ENCODE measurements around the gene ABCC9.

ABCC9 gene

GRCh38 chr12:21774358-21775132 lies 166.7 kb downstream of the ABCC9 start, which contains the start of gene KCNJ8:
TSS of gene KCNJ8 (minus strand) at chr12:21774706. CDS start at chr12:21773616, 1,090 bp downstream.
- peak within 1 kb of the TSS; percentile 45 for H3K4me3 ChIP-seq (replicated peaks; ENCODE audit: low read depth, low read length)
- no peak for TF ChIP-seq CTCF (IDR thresholded peaks at IDR 0.05; ENCODE audit: low read depth, low read length, missing control alignments)
- no peak for DNase-seq (ENCODE audit: extremely low read depth, low read depth)

- no peak for DNase-seq (ENCODE audit: extremely low read depth, low read depth)
- H3K4me3 ChIP-seq (replicated peaks; ENCODE audit: low read depth, low read length): peak overlapping the region; percentile 45
- TF ChIP-seq CTCF (IDR thresholded peaks at IDR 0.05; ENCODE audit: low read depth, low read length, missing control alignments): no peak
Observed at GRCh38 chr12:21773806-21774205, 167.4 kb downstream of the ABCC9 start.

- TF ChIP-seq CTCF (IDR thresholded peaks at IDR 0.05; ENCODE audit: low read depth, low read length, missing control alignments): peak; percentile 27
- peak overlapping the region; percentile 45; the same call in 1 of the 2 replicates for H3K4me3 ChIP-seq (replicated peaks; ENCODE audit: low read depth, low read length)
- no peak for DNase-seq (ENCODE audit: extremely low read depth, low read depth)
Observed at GRCh38 chr12:21773263-21773741, 167.9 kb downstream of the ABCC9 start.

- no peak for DNase-seq (ENCODE audit: extremely low read depth, low read depth)
- TF ChIP-seq CTCF (IDR thresholded peaks at IDR 0.05; ENCODE audit: low read depth, low read length, missing control alignments): no peak
- no peak overlapping the region for H3K4me3 ChIP-seq (replicated peaks; ENCODE audit: low read depth, low read length)
Observed at GRCh38 chr12:21771311-21771710, 169.9 kb downstream of the ABCC9 start.

- TF ChIP-seq CTCF (IDR thresholded peaks at IDR 0.05; ENCODE audit: low read depth, low read length, missing control alignments): no peak
- no peak overlapping the region for H3K4me3 ChIP-seq (replicated peaks; ENCODE audit: low read depth, low read length)
- DNase-seq (ENCODE audit: extremely low read depth, low read depth): no peak
Observed at GRCh38 chr12:21769307-21769706, 171.9 kb downstream of the ABCC9 start.

- TF ChIP-seq CTCF (IDR thresholded peaks at IDR 0.05; ENCODE audit: low read depth, low read length, missing control alignments): no peak
- DNase-seq (ENCODE audit: extremely low read depth, low read depth): no peak
- H3K4me3 ChIP-seq (replicated peaks; ENCODE audit: low read depth, low read length): no peak overlapping the region
Observed at GRCh38 chr12:21766403-21766802, 174.8 kb downstream of the ABCC9 start.
